Ecto neural progenitor cell (in vitro differentiated cells): ENCODE measurements around the gene KCNJ5.
A peak's percentile ranks its signal among the peaks of the same experiment; 100 is the strongest.

Experiments
- DNase-seq: peaks from one replicate; pipeline ENCODE4 v3.0.0-alpha.2; 2018; ENCODE audit warnings: low spot score

Gene KCNJ5

DNA sequence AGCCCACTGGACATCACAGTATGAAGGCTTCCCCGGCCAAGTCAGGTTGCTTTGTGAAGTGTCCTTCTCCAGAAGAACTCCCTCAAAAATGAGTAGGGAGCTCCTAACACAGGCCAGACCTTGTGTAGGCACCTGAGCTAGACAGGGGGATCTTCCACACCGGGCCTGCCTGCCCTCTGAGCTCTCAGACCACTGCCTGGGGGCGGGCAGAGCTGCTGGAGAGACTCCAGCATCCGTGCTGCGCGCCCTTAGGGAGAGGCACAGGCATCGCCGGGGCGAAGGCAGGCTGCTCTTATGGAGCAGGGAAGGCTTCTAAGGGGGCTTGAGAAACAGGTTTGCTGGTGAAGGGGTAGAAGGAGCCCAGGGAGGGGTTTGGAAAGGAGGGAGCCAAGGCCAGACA, 4.4 kb downstream of the KCNJ5 start:
- no peak for DNase-seq

DNA sequence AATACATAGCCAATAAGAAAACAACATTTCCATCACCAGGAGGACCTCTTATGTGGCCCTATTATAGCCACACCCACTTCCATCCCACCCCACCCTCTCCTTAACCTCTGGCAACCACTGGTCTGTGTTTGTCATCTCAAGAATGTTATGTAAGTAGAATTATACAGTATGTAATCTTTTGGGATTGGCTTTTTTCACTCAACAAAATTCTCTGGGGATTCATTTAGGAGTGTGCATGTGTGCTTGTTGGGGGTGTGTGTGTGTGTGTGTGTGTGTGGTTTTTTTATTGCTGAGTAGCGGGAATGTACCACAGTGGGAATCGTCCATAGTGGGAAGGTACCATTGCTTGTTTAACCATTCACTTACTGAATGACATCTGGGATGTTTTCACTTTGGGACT, 5.2 kb downstream of the KCNJ5 start:
- no peak for DNase-seq

- DNase-seq: no peak
Observed at GRCh38 chr11:128897826-128898225, 6.7 kb downstream of the KCNJ5 start.

DNA sequence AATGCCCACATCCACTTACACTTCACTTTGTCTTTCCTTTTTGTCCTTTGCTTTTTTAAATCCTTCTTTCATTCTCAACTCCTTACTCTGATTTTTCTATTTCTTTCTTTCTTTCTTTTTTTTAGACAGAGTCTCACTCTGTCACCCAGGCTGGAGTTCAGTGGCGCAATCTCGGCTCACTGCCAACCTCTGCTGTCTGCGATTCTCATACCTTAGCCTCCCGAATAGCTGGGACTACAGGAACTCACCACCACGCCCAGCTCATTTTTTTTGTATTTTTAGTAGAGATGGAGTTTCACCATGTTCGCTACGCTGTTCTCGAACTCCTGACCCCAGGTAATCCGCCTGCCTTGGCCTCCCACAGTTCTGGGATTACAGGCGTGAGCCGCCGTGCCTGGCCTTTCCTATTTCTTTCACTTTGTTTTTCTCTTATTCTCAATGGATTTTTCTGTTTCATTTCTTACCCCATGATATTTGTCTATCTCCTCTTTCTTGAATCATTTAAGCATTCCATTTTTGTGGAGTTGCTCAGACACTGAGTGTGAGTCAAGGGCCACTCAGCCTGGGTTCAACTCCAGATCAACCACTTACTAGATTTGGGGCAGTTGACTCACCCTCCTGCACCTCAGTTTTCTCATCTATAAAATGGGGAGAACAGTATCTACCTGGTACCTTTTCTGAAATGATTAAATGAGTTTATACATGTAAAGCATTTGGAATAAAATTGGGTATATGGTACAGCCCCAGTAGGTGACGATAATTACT, 7.6 kb downstream of the KCNJ5 start:
- no peak for DNase-seq

DNA sequence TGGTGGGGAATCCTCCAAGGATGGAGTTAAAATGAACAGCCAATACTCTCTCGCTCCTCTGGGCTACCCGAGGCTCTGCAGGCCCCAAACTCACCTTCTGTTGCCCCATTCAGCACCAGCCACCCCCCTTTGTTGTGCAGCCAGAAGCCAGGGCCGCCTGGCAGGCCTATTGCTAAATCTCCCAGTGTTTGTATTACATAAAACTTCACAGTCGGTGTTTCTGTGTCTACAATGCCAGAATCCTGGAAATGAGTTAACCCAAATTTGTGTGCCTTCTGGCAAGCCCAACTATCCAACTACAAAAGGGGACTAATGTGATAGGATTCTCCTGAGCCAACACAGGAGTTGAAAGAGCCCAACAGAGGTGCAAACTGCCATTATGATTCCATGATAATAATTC, 9.3 kb downstream of the KCNJ5 start:
- DNase-seq: no peak

GRCh38 chr11:128901653-128902514, 10.7 kb downstream of the KCNJ5 start:
- no peak for DNase-seq

DNA sequence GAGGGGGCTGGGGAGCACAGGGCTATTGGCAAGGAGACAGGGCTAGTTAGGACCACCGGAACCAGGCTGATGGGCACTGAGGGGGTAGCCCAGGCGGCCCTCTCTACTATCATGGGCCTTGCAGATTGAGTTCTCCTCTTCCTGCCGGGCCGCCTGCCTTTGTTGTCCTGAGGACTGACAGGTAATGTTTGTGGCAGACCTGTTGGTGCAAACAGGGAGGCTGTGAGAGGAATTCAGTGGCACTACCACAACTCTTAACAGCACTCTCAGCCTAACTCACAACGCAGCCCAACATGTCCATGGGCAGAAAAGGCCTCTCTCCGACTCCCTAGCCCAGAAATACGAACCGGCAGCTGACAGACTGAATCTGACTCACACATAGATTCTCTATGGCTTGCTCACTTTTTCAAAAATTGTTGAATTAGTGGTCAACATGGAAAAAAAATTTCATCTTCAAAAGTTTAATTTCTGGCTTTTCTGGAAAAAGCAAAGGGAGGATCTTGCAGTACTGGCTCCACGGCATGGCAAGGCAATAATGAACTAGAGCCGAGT, 11.4 kb downstream of the KCNJ5 start:
- no peak for DNase-seq

DNA sequence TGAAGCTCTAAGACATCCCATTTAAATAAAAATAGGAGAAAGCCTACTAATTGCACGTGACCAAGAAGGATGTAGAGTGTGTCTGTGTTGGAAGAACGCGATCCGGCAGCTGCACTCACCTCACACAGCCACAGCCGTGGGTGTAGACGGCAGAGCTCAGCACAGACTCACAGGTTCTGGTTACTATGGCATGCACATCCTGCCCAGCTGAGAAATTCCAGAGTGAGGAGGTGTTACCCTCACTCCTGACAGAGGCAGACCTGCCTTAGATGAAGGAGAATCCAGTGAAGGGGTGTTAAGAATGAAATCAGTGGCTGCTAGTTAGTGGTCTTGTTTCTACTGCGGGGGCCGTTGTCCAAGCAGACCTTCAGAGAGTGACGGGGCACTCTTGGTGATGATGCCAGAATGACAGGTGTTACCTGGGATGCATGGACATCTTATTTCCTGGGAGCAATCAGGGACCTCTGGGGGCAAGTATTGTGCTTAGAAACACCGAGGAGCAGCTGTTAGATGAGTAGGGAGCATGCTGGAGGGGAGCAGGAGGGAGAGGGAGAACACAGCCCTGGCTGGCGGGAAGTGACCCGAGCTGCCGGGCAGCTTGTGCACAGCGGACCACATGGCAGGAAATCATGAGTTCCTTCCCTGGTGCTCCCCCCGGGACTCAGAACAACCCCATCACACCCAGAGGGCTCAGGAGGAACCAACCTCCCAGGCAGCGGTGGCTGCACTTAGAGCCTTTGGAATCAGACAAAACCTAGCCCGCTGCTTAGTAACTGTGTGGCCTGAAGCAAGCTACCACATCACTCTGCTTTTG, 12.3 kb downstream of the KCNJ5 start:
- DNase-seq: no peak

GRCh38 chr11:128904303-128904655, 13.1 kb downstream of the KCNJ5 start:
- no peak for DNase-seq

GRCh38 chr11:128904656-128905344, 13.6 kb downstream of the KCNJ5 start:
- DNase-seq: no peak

GRCh38 chr11:128905345-128906184, 14.4 kb downstream of the KCNJ5 start:
- peak; percentile 73 for DNase-seq

GRCh38 chr11:128906185-128907050, 15.3 kb downstream of the KCNJ5 start:
- DNase-seq: no peak

DNA sequence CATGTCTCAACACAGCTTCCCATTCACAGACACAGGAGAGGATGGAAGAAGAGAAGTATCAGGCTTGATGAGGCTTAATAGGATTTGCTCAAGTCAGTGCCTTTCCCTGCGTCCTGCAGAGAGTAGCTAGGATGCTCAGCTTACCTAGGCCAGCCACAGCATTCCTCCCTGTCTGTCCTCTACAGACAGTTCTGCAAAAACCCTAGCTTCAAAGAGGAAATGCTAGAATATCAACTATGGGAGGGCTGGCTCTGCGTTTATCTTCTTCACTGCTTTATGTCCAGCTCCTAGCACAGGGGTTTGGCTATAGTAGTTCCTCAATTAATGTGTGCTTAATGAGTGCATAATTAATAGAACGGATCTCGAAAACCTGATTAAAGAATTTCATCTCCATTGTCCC, 16.4 kb downstream of the KCNJ5 start:
- no peak for DNase-seq

DNA sequence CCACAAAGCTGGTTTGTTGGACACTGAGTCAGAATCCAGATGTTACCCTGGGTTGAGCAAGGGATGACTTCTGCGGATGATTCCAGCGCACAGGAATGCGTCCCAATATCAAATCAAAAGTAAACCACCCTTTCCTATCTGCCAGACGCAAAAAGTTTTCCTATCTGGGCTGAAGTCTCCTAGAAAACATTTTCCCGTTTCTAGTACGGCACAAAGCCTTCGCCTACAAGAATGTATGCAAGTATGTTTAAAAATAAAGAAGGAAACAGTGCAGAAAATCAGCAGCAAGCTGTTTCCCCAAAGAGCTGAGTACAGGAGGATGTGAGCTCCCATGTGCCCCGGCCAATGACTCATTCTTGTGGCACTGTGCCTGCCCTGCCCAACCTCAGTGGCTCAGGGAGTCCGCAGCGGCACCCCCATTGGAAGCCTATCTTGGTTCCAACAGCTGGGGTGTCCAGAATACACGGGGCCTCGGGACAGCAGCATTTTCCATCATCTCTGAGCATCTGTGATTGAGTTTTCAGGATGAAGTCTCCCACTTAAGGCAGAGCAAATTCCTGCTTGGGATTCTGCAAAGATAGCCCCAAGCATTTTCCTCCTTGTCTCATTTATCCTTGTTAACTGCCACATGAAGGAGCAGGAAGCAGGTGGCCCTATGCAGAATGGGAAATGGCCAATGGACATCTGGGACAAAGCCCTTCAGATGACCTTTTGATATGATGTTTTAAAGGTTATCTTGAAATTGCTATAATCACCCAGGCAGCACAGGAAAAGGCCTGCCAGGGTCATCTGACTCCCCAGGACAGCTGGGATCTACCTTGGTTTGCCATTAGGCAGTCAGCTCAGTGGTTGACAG, 17.5 kb downstream of the KCNJ5 start:
- no peak for DNase-seq

GRCh38 chr11:128909438-128910125, 18.4 kb downstream of the KCNJ5 start:
- DNase-seq: no peak

DNA sequence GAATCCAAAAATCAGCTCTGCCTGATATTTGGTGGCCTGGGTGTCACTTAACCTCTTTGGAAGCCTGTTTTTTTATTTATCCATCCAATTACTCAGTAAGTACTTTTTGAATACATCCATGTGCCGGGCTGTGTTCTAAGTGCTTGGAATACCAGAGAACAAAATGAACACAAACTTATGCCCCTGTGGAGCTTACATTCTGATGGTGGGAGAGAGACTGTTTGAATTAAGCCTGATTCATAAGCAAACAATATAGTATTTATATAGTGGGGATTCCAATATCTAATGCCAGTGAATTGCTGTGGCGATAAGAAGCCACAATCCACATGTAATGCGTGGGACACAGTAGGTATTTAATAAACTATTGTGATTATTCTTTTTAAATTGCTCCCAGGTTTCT, 19.4 kb downstream of the KCNJ5 start:
- no peak for DNase-seq

DNA sequence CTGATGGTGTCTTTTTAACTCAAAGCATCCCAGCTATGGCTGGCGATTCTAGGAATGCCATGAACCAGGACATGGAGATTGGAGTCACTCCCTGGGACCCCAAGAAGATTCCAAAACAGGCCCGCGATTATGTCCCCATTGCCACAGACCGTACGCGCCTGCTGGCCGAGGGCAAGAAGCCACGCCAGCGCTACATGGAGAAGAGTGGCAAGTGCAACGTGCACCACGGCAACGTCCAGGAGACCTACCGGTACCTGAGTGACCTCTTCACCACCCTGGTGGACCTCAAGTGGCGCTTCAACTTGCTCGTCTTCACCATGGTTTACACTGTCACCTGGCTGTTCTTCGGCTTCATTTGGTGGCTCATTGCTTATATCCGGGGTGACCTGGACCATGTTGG, 20.1 kb downstream of the KCNJ5 start:
- DNase-seq: no peak

DNA sequence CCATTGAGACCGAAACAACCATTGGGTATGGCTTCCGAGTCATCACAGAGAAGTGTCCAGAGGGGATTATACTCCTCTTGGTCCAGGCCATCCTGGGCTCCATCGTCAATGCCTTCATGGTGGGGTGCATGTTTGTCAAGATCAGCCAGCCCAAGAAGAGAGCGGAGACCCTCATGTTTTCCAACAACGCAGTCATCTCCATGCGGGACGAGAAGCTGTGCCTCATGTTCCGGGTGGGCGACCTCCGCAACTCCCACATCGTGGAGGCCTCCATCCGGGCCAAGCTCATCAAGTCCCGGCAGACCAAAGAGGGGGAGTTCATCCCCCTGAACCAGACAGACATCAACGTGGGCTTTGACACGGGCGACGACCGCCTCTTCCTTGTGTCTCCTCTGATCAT, 20.5 kb downstream of the KCNJ5 start:
- DNase-seq: no peak
